ENCODE measurements around the gene TPRG1L.

TPRG1L gene

DNA sequence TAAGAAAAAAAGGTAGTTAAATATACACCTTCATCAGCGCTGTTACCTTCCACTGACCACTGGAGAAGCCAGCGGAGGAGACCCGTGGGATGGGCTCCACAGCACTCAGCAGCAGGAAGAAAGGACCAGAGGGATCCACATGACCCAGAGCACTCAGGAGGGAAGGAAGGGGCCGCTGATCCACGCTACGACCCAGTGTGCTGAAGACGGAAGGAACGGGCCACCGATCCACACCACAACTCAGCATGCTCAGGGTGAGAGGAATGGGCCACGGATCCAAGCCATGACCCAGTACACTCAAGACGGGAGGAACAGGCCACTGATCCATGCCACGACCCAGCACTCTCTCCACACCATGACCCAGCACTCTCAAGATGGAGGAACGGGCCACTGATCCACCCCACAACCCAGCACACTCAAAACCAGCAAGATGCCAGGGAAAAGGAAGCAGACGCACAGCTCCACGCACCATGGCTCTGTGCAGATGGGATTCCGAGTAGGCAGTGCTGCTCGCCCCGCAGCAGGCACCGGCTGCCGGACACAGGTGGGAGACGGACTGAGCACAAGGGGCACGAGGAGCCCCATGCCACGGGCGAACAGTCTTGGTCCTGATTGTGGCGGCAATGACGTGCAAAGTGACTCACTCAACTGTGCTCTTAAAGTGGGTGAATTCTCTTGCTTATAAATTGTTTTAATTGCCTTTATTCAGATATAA lies 16.4 kb downstream of the TPRG1L start:
- in situ Hi-C loops (cut with HindIII; ENCODE audit: low sequenced_read_pairs), result loop anchor here (25.0 kb wide), 1 partner anchor 121 kb away; the partner anchor contains the start of genes CCDC27 and SMIM1

GRCh38 chr1:3641816-3642215 lies 17.0 kb downstream of the TPRG1L start:
- in situ Hi-C loops (cut with HindIII; ENCODE audit: low sequenced_read_pairs), result loop anchor here (25.0 kb wide), 1 partner anchor 120 kb away; the partner anchor contains the start of genes CCDC27 and SMIM1

DNA sequence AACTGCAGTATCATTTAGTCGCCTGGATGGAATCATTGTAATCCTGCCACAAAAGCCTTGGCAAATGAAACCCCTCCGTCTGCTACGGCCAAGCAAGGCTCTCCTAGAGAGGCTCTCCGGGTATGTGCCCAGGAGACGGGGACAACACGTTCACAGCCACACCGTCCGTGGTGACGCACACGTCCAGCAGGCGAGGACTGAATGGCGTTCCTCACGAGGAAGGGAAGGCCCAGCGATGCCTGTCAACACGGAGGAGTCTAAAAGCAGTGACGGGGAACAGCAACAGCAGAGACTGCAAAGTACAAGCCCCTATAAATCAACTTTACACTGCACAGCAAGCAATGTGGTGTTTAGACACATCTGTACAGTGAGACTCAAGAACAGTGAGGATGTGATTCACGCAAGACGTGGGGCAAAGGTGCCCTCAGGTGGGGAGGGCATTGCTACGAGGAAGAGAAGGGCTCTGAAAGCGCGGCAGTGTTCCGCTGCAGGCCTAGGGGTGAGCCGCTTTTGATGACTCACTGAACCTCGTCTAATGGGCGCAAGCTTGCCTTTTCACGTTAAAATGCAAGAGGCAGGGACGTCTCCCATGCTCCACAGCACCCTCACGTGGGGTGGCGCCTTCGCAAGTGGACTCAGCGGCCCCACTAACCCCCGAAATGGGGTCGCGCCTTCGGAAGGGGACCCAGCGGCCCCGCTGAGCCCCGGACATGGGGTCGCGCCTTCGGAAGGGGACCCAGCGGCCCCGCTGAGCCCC lies 18.3 kb downstream of the TPRG1L start:
- in situ Hi-C loops (cut with HindIII; ENCODE audit: low sequenced_read_pairs), result loop anchor here (25.0 kb wide), 1 partner anchor 119 kb away; the partner anchor contains the start of genes CCDC27 and SMIM1

DNA sequence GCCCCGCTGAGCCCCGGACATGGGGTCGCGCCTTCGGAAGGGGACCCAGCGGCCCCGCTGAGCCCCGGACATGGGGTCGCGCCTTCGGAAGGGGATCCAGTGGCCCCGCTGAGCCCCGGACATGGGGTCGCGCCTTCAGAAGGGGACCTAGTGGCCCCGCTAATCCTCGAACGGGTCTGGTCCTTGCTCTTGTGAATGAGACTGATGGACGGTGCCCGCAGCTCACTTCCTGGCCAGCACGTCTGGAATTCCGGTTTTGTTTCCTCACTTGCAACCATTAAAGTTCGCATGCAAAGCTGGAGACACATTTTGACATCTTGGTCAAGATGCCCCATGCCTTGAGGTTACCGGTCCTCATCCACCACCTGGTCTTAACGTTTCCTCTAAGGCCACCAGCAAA lies 19.5 kb downstream of the TPRG1L start:
- in situ Hi-C loops (cut with HindIII; ENCODE audit: low sequenced_read_pairs), result loop anchor here (25.0 kb wide), 1 partner anchor 118 kb away; the partner anchor contains the start of genes CCDC27 and SMIM1

- in situ Hi-C loops (cut with HindIII; ENCODE audit: low sequenced_read_pairs), result loop anchor here (25.0 kb wide), 1 partner anchor 117 kb away; the partner anchor contains the start of genes CCDC27 and SMIM1
Measured at GRCh38 chr1:3645247-3645646, 20.4 kb downstream of the TPRG1L start.

GRCh38 chr1:3645666-3646355 lies 21.0 kb downstream of the TPRG1L start:
- in situ Hi-C loops (cut with HindIII; ENCODE audit: low sequenced_read_pairs), result loop anchor here (25.0 kb wide), 1 partner anchor 116 kb away; the partner anchor contains the start of genes CCDC27 and SMIM1

- in situ Hi-C loops (cut with HindIII; ENCODE audit: low sequenced_read_pairs), result loop anchor here (25.0 kb wide), 1 partner anchor 116 kb away; the partner anchor contains the start of genes CCDC27 and SMIM1
Measured at GRCh38 chr1:3646596-3646995, 21.8 kb downstream of the TPRG1L start.

- in situ Hi-C loops (cut with HindIII; ENCODE audit: low sequenced_read_pairs), result loop anchor here (25.0 kb wide), 1 partner anchor 113 kb away; the partner anchor contains the start of genes CCDC27 and SMIM1
Measured at GRCh38 chr1:3649342-3650247, 24.8 kb downstream of the TPRG1L start, which contains the start of gene WRAP73. Gene WRAP73 (minus strand): TSS chr1:3650103. CDS start chr1:3649999, 104 bp downstream.

- in situ Hi-C loops (cut with HindIII; ENCODE audit: low sequenced_read_pairs), result no loop called here
Measured at GRCh38 chr1:3650248-3651025, 25.6 kb downstream of the TPRG1L start.

DNA sequence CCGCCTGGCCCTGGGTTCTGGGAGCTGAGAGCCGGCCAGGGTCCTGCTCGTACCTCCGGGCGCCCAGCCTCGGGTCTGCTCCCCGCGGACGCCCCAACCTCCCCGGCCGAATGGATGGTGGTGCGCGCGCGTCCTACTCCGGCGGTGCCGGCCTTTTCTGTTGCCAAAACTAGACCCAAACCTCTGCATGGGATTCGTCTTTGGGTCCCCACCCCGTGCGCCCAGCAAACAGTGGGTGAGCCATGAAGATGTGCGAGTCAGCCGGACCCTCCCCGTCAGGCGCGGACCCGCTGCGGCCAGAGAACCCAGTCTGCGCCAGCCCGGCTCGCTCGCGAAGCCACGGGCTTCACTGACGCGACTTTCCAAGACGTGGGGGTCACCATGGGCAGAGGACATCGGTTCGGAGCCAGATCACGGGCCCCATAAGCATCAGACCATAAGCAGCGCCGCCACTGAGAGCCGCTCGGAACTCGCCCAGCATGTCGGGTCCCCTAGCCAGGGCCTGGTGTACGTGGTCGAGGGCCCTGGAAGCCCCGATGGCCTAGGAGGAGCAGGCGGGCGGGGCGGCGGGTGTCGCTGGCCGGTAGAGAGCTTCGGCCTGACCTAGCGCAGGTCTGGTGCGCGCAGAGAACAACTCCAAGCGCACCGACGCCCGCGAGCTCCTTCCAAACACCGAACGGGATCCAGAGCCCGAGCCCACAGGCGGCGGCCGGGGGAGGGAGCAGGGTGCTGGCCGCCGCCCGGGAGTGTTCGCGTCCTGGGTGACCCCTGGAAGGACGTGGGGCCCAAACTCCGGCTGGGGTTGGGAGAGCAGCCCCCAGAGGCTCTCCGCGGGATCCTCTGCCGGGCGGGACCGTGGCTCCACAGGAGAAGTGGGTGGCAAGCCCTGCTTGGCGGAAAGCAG lies 26.5 kb downstream of the TPRG1L start:
- in situ Hi-C loops (cut with HindIII; ENCODE audit: low sequenced_read_pairs), result no loop called here

GRCh38 chr1:3651930-3652547 lies 27.2 kb downstream of the TPRG1L start, which contains the start of gene TP73:
Gene TP73 (plus strand): TSS chr1:3652516. CDS start chr1:3682366, 29,850 bp downstream.
- in situ Hi-C loops (cut with HindIII; ENCODE audit: low sequenced_read_pairs), result no loop called here

GRCh38 chr1:3652548-3653285 lies 27.9 kb downstream of the TPRG1L start:
- in situ Hi-C loops (cut with HindIII; ENCODE audit: low sequenced_read_pairs), result no loop called here

- in situ Hi-C loops (cut with HindIII; ENCODE audit: low sequenced_read_pairs), result no loop called here
Measured at GRCh38 chr1:3653286-3653618, 28.4 kb downstream of the TPRG1L start.

DNA sequence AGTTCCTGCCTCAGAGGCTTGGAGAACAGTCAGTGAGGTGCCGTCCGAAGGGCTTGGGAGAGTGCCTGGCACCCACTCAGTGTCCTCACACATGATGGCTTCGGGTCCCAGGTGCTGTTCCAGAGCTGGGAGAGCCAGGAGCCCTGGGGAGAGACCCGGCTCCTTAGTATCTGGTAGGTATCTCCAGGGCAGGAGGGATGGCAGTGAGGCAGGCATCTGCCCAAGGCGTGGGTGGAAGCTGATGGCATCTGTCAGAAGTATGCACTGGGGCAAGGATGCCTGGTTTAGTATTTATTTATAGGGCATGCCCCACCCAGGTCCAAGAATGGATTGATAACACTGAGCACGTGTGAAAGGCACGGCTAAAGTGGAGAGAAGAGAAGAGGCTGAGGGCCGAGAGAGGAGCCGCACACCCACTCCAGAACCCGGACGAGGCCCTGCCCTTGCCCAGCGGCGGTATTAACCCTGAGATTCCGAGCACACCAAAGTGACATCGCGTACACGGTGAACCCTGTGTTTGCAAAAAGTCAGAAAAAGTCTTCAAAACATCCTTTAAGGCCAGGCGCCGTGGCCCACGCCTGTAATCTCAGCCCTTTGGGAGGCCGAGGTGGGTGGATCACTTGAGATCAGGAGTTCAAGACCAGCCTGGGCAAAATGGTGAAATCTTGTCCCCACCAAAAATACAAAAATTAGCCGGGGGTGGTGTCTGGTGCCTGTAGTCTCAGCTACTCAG lies 29.9 kb downstream of the TPRG1L start:
- in situ Hi-C loops (cut with HindIII; ENCODE audit: low sequenced_read_pairs), result no loop called here

DNA sequence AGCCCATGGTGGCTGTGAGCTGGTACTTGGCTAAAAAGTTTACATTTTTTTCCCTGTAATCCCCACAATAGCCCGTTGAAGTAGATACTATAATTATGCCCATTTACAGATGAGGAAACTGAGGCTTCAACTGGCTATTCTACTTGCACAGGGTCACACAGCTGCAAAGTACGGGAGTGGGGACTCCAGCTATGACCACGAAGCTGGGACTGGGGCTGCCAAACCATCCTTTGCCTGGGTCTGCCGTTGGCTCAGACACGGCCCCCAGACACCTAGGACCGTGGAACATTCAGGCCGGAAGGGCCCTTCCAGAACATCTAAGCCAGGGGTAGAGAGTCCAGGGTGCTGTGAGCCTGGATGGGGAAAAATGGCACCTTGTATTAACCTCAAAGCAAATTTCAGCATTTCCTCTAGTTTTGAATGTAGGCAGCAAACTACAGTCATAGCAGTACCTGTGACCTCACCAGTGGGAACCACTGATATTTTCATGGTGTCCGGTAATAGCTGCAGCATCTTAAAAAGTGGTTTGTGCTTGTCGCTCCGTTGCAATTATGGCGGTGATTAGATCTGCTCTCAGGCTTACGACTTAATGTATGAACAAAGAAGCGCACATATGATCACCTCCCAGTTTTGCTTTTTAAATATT lies 31.8 kb downstream of the TPRG1L start:
- in situ Hi-C loops (cut with HindIII; ENCODE audit: low sequenced_read_pairs), result no loop called here

- in situ Hi-C loops (cut with HindIII; ENCODE audit: low sequenced_read_pairs), result no loop called here
Measured at GRCh38 chr1:3657096-3657475, 32.3 kb downstream of the TPRG1L start.
